Prostate gland (tissue), 2 donors: Measurements from ENCODE around the gene PRAC2. TPM values are rescaled to one million over a fixed set of nuclear protein-coding genes. Genes with fewer than 3 reads are reported as not detected.

Experiments used
- DNase-seq: peaks from one replicate; pipeline ENCODE4 v3.0.0-alpha.2; 2019; ENCODE audit warnings: low spot score
- H3K27ac ChIP-seq, 2 donors: fragments of 200-600 bp; sonication (generic); 2 replicates each; pipeline ENCODE4 v1.5.1; 2017 to 2019
- H3K27me3 ChIP-seq: fragments of 200-600 bp; sonication (generic); replicated peaks from 2 replicates; pipeline ENCODE4 v1.5.1; 2019; ENCODE audit not compliant: insufficient read depth
- H3K36me3 ChIP-seq, 2 donors: fragments of 200-600 bp; sonication (generic); 1 replicate in 1 of 2; 2 replicates in 1 of 2; pipeline versions ENCODE4 v1.5.1 to v1.8.1; 2017 to 2019
- H3K4me1 ChIP-seq: fragments of 200-600 bp; sonication (generic); replicated peaks from 2 replicates; pipeline ENCODE4 v1.5.1; 2019
- H3K4me3 ChIP-seq, 2 donors: fragments of 200-600 bp; sonication (generic); 2 replicates each; pipeline ENCODE4 v1.5.1; 2017 to 2019
- H3K9me3 ChIP-seq: fragments of 200-600 bp; sonication (generic); 2 replicates; pipeline ENCODE4 v1.5.1; 2017
- CTCF ChIP-seq, 4 experiments: fragments of 200-600 bp in 2 of 4; fragments of 450-650 bp in 2 of 4; sonication (generic) in 2 of 4; IDR thresholded peaks; 1 replicate in 3 of 4; 2 replicates in 1 of 4; pipeline ENCODE4 v1.5.1; 2016 to 2019; ENCODE audit warnings: antibody characterized with exemption in 4 of 4, mild to moderate bottlenecking in 2 of 4, moderate library complexity in 2 of 4
- POLR2A ChIP-seq: fragments of 450-650 bp; IDR thresholded peaks from one replicate; pipeline ENCODE4 v1.6.1; 2016; ENCODE audit warnings: antibody characterized with exemption, mild to moderate bottlenecking
- POLR2AphosphoS5 ChIP-seq: sonication (generic); formaldehyde crosslinking; IDR thresholded peaks from one replicate; pipeline ENCODE4 v1.6.1; 2017; ENCODE audit warnings: antibody characterized with exemption
- WGBS: methylation state at CpG from one replicate; pipeline ENCODE4 v1.1.5; 2018; 5-methylcytosine and 5-hydroxymethylcytosine counted together
- intact Hi-C: fragments of 100-400 bp; cut with DNase I; formaldehyde crosslinking; loops from one replicate; pipeline ENCODE4 v1.14.2; 2022
- total RNA-seq, 2 donors: library from RNA; depleted of rRNA; stranded (reverse); fragments of >200 nt; gene quantifications; one replicate each; pipeline ENCODE4 v1.1.0, GENCODE V29; 2016

Gene PRAC2
- total RNA-seq, 2 donors from 2014 or later: 9.6 to 135 TPM

DNA sequence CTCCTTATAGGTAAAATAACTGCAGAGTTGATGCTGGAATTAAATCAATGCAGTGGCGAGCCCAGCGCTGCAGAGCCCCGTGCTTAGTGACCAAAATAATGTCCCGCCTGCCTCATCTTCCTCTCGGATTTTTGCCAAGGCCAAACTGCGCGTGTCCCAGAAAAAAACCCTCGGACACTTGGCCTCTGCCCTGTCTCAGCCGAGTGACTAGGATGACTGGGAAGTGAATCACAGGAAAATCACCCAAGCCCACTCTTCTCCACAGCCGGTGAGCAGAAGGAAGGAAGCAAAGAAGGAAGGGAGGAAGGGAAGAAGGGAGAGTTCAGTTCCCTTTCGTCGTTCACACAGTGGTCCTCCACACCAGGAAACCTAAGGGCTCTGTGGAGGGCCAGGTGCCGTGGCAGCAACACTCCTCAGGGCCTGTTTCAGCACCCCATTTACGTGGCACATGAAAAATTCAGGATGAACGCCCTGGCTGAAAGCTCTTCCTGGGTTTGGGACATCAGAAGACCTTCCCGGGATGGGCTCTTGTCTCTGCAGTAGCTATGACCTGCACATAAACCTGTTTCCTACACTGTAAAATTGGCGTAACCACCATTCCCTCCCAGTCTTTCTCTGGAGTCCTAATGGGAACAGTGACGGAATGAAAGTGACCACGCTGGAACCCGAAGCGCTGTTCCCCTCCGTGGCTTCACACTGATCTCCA lies 31.0 kb downstream of the PRAC2 start:
- H3K4me1 ChIP-seq: peaks cover 32% of the 10 kb centered on the region
- no peaks in the 10 kb centered on the region for H3K9me3 ChIP-seq
- H3K27me3 ChIP-seq: no peaks in the 10 kb centered on the region
- TF ChIP-seq POLR2AphosphoS5 (no peak), POLR2A (no peak), CTCF (IDR thresholded peaks at IDR 0.05) (no peak)
- H3K36me3 ChIP-seq: no peaks in the 10 kb centered on the region
- no peak for DNase-seq
- intact Hi-C loops: no loop called here
- H3K27ac ChIP-seq: peak overlapping the region in 1 of 2 donors; percentile 97
- 42% methylated on average over 22 of the region's 22 CpGs for WGBS
- H3K4me3 ChIP-seq: no peak overlapping the region

GRCh38 chr17:48754500-48755261 lies 31.7 kb downstream of the PRAC2 start:
- WGBS: 26% methylated on average over 52 of the region's 52 CpGs

DNA sequence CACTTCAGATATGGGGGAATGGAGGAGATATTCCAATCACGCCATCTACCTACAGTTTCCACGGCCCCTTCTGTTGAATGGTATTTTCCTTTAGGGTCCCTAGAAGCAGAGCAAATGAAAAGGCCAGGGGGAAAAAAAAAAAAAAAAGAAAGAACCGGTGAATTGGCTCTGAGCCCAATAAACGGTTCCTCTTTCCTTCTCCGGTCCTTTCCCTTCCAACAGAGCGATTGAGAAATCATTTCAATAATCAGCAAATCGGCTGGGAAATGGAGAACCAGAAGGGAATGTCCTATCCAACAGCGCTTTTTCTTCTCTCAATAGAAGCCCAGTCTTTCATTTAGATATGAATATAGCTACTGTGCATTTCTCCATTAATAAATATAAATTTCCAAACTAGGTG lies 32.4 kb downstream of the PRAC2 start:
- TF ChIP-seq POLR2AphosphoS5 (no peak), POLR2A (no peak), CTCF (IDR thresholded peaks at IDR 0.05) (no peak)
- 33% methylated on average over 8 of the region's 8 CpGs for WGBS
- DNase-seq: no peak
- Histone ChIP-seq H3K4me1 (peaks cover 34% of the 10 kb centered on the region), H3K27ac (no peak overlapping the region), H3K27me3 (no peaks in the 10 kb centered on the region), H3K36me3 (no peaks in the 10 kb centered on the region), H3K4me3 (no peak overlapping the region), H3K9me3 (no peaks in the 10 kb centered on the region)
- intact Hi-C loops: no loop called here

More at GRCh38 chr17:48754500-48755261, 31.7 kb downstream of the PRAC2 start:
- Histone ChIP-seq H3K4me3 (no peak overlapping the region), H3K4me1 (peaks cover 32% of the 10 kb centered on the region), H3K27me3 (no peaks in the 10 kb centered on the region), H3K27ac (no peak overlapping the region), H3K36me3 (no peaks in the 10 kb centered on the region), H3K9me3 (no peaks in the 10 kb centered on the region)
- TF ChIP-seq POLR2A (no peak), CTCF (IDR thresholded peaks at IDR 0.05) (no peak), POLR2AphosphoS5 (no peak)
- DNase-seq: no peak
- intact Hi-C loops: no loop called here

GRCh38 chr17:48756830-48757251 lies 33.9 kb downstream of the PRAC2 start:
- Histone ChIP-seq H3K4me3 (no peak overlapping the region), H3K9me3 (no peaks in the 10 kb centered on the region), H3K27me3 (no peaks in the 10 kb centered on the region), H3K4me1 (peaks cover 29% of the 10 kb centered on the region), H3K36me3 (no peaks in the 10 kb centered on the region), H3K27ac (peak overlapping the region; percentile 61 to 73)
- DNase-seq: peak; percentile 91
- 30% methylated on average over 3 of the region's 3 CpGs for WGBS
- intact Hi-C loops: no loop called here
- TF ChIP-seq POLR2A (no peak), POLR2AphosphoS5 (peak; percentile 89)

DNA sequence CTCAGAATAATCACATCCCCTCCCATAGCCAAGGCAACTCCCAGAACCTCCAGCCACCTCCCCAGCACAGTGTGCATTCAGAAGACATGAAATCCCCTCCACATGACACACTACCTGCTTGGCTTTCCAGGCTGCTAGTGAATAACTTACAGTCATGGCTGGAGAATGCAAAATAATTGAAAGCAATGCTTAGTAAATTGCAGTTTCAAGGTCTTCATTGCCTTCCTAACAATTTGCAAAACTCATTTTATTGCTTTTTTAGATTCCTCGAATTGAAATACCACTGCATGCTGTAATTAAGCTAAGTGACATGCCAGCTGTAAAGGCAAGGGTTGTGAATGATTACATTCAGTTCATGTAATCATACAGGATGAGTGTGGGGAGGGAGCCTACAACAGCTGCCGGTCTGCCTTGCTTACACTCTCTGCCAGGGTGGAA lies 34.6 kb downstream of the PRAC2 start:
- H3K36me3 ChIP-seq: no peaks in the 10 kb centered on the region
- H3K9me3 ChIP-seq: no peaks in the 10 kb centered on the region
- intact Hi-C loops: no loop called here
- no peak for DNase-seq
- peak overlapping the region; percentile 61 to 73 for H3K27ac ChIP-seq
- peaks cover 22% of the 10 kb centered on the region for H3K4me1 ChIP-seq
- WGBS: 26% methylated on average over 2 of the region's 2 CpGs
- no peaks in the 10 kb centered on the region for H3K27me3 ChIP-seq
- TF ChIP-seq POLR2AphosphoS5 (no peak), POLR2A (no peak), CTCF (IDR thresholded peaks at IDR 0.05) (no peak)
- H3K4me3 ChIP-seq: no peak overlapping the region
